CD4-positive, alpha-beta memory T cell (primary cell): Measurements from ENCODE around the gene CMTM1. TPM values are rescaled to one million over a fixed set of nuclear protein-coding genes. Genes with fewer than 3 reads are reported as not detected.
"Not testable (repeated sequence)": the region's sequence is repeated elsewhere in the genome, so short reads cannot be mapped to it uniquely, and the experiment has no call there.

Source experiments
- CTCF ChIA-PET: fragments of 350-600 bp; sonication (Branson Sonifier 250); formaldehyde crosslinking; loops from one replicate; lab custom pipeline; 2021; ENCODE audit warnings: inconsistent platforms; ENCODE audit not compliant: partially characterized antibody; lab: Charles Lee
- POLR2A ChIA-PET: fragments of 350-600 bp; sonication (Branson Sonifier 250); formaldehyde crosslinking; loops from one replicate; lab custom pipeline; 2021; ENCODE audit not compliant: partially characterized antibody; lab: Charles Lee
- DNase-seq, 5 donors: peaks; one replicate each; pipeline versions ENCODE4 v3.0.0 to v3.0.0-alpha.2; 2020 to 2022; ENCODE audit warnings: mixed read lengths in 1 of 5
- H3K27ac ChIP-seq: one replicate; pipeline ENCODE4 v1.7.0; 2013; ENCODE audit warnings: low read depth, low read length
- H3K27me3 ChIP-seq: 2 replicates; pipeline ENCODE4 v1.7.0; 2013; ENCODE audit warnings: mild to moderate bottlenecking, low read length, moderate library complexity; ENCODE audit not compliant: insufficient read depth
- H3K36me3 ChIP-seq: 2 replicates; pipeline ENCODE4 v1.7.0; 2013; ENCODE audit warnings: mild to moderate bottlenecking, low read length, moderate library complexity; ENCODE audit not compliant: insufficient read depth
- H3K4me1 ChIP-seq: 2 replicates; pipeline ENCODE4 v1.7.0; 2013; ENCODE audit warnings: mild to moderate bottlenecking, low read length, moderate library complexity; ENCODE audit not compliant: insufficient read depth
- H3K4me3 ChIP-seq, 2 donors: one replicate each; pipeline ENCODE4 v1.7.0; 2013; ENCODE audit warnings: low read length in 2 of 2, mild to moderate bottlenecking in 1 of 2
- H3K9me3 ChIP-seq, 2 donors: one replicate each; pipeline ENCODE4 v1.7.0; 2013; ENCODE audit warnings: low read length in 2 of 2, control low read depth in 1 of 2; ENCODE audit not compliant: control insufficient read depth in 1 of 2
- H3K27ac Mint-ChIP-seq, 7 donors: one replicate each; pipeline ENCODE4 v1.8.0; 2020 to 2021; ENCODE audit warnings: mixed read lengths in 7 of 7, mild to moderate bottlenecking in 6 of 7, inconsistent platforms in 3 of 7, moderate library complexity in 3 of 7
- H3K27me3 Mint-ChIP-seq, 2 donors: one replicate each; pipeline ENCODE4 v1.8.0; 2020 to 2021; ENCODE audit warnings: mixed read lengths in 2 of 2
- H3K36me3 Mint-ChIP-seq, 2 donors: one replicate each; pipeline ENCODE4 v1.8.0; 2020 to 2021; ENCODE audit warnings: mixed read lengths in 2 of 2, inconsistent platforms in 1 of 2, mild to moderate bottlenecking in 1 of 2
- H3K4me1 Mint-ChIP-seq, 4 donors: one replicate each; pipeline ENCODE4 v1.8.0; 2020 to 2021; ENCODE audit warnings: mixed read lengths in 4 of 4, mild to moderate bottlenecking in 1 of 4
- H3K4me3 Mint-ChIP-seq, 8 donors: one replicate each; pipeline ENCODE4 v1.8.0; 2020 to 2021; ENCODE audit warnings: mixed read lengths in 8 of 8, mild to moderate bottlenecking in 7 of 8, moderate library complexity in 6 of 8, inconsistent platforms in 3 of 8
- H3K9me3 Mint-ChIP-seq, 8 donors: one replicate each; pipeline ENCODE4 v1.8.0; 2020 to 2021; ENCODE audit warnings: mixed read lengths in 8 of 8, mild to moderate bottlenecking in 5 of 8, inconsistent platforms in 3 of 8, moderate library complexity in 1 of 8
- intact Hi-C: fragments of 100-400 bp; cut with micrococcal nuclease; formaldehyde crosslinking; loops from one replicate; pipeline ENCODE4 v1.15.1; 2023
- polyA plus RNA-seq, 2 donors: library from polyadenylated mRNA; unstranded; fragments of 300-500 nt; fragmentation: Illumina TruSeq; gene quantifications; one replicate each; pipeline ENCODE4 v1.2.3, GENCODE V29; 2021
- total RNA-seq, 2 experiments: library from RNA; stranded (reverse); gene quantifications; one replicate each; pipeline ENCODE4 v1.2.3, GENCODE V29; 2021

CMTM1 gene
- total and polyA plus RNA-seq, 4 experiments from 2014 or later = 0.80 to 13.4 (median 6.9) TPM

- peaks cover 42% of the 10 kb centered on the region for H3K4me1 ChIP-seq
- CTCF ChIA-PET = interaction anchor here (0.6 to 4.1 kb wide), 48 partner anchors 9 to 260 kb away, joined by 3 to 51 read pairs (median 6); partner anchors contain the start of genes CKLF, CMTM2, CMTM4 and DYNC1LI2
- Mint-ChIP-seq H3K27me3 (peaks cover 0 to 4% of the 10 kb centered on the region in 2 donors), H3K27ac (peak overlapping the region; percentile 10 to 83 (median 61)), H3K4me1 (peaks cover 14 to 41% (median 29%) of the 10 kb centered on the region in 4 donors), H3K4me3 (peak overlapping the region in 5 of 8 donors; percentile 36 to 77 (median 36)), H3K9me3 (peaks cover 0 to 4% (median 0%) of the 10 kb centered on the region in 8 donors), H3K36me3 (peaks cover 13 to 38% of the 10 kb centered on the region in 2 donors)
- DNase-seq = peak; percentile 76 to 80 (median 76)
- intact Hi-C loops = loop anchor here (1.0 to 5.0 kb wide), 4 partner anchors 43 to 260 kb away; partner anchors contain the start of gene CMTM4
- peak overlapping the region; percentile 48 for H3K27ac ChIP-seq
- H3K4me3 ChIP-seq = no peak overlapping the region
- no peaks in the 10 kb centered on the region for H3K27me3 ChIP-seq
- no peaks in the 10 kb centered on the region for H3K9me3 ChIP-seq
- peaks cover 46% of the 10 kb centered on the region for H3K36me3 ChIP-seq
- POLR2A ChIA-PET = interaction anchor here (0.6 to 2.1 kb wide), 8 partner anchors 9 to 259 kb away, joined by 3 to 14 read pairs (median 4); partner anchors contain the start of gene CKLF
These were observed 42.3 kb downstream of the CMTM1 start for GRCh38 chr16:66608241-66609138.

- peaks cover 48% of the 10 kb centered on the region for H3K36me3 ChIP-seq
- peak overlapping the region in 2 of 7 donors; percentile 22 to 68 for H3K27ac Mint-ChIP-seq
- ChIA-PET CTCF (interaction anchor here (0.6 to 4.1 kb wide), 49 partner anchors 9 to 259 kb away, joined by 3 to 51 read pairs (median 6); partner anchors contain the start of genes CKLF, CMTM2, CMTM4 and DYNC1LI2), POLR2A (interaction anchor here (0.6 to 2.1 kb wide), 6 partner anchors 10 to 259 kb away, joined by 3 to 14 read pairs (median 6); partner anchors contain the start of gene CKLF)
- DNase-seq = no peak
- no peaks in the 10 kb centered on the region for H3K27me3 ChIP-seq
- H3K9me3 ChIP-seq = no peaks in the 10 kb centered on the region
- peaks cover 37% of the 10 kb centered on the region for H3K4me1 ChIP-seq
- H3K4me3 Mint-ChIP-seq = no peak overlapping the region
- H3K27ac ChIP-seq = peak overlapping the region; percentile 48
- H3K4me1 Mint-ChIP-seq = peaks cover 9 to 34% (median 23%) of the 10 kb centered on the region in 4 donors
- H3K9me3 Mint-ChIP-seq = no peaks in the 10 kb centered on the region
- no peaks in the 10 kb centered on the region for H3K27me3 Mint-ChIP-seq
- H3K4me3 ChIP-seq = no peak overlapping the region
- peaks cover 13 to 33% of the 10 kb centered on the region in 2 donors for H3K36me3 Mint-ChIP-seq
- intact Hi-C loops = loop anchor here (5.0 kb wide), 1 partner anchor 88 kb away; the partner anchor contains the start of gene CMTM4
These were observed 42.9 kb downstream of the CMTM1 start for GRCh38 chr16:66609139-66609510.

- Histone ChIP-seq H3K27me3 (no peaks in the 10 kb centered on the region), H3K9me3 (no peaks in the 10 kb centered on the region), H3K4me3 (no peak overlapping the region), H3K27ac (no peak overlapping the region), H3K36me3 (peaks cover 48% of the 10 kb centered on the region), H3K4me1 (peaks cover 37% of the 10 kb centered on the region)
- no peak for DNase-seq
- H3K36me3 Mint-ChIP-seq = peaks cover 13 to 33% of the 10 kb centered on the region in 2 donors
- intact Hi-C loops = no loop called here
- POLR2A ChIA-PET = no interaction called here
- no peaks in the 10 kb centered on the region for H3K27me3 Mint-ChIP-seq
- peak overlapping the region in 1 of 7 donors; percentile 59 for H3K27ac Mint-ChIP-seq
- H3K4me3 Mint-ChIP-seq = no peak overlapping the region
- H3K4me1 Mint-ChIP-seq = peaks cover 9 to 34% (median 22%) of the 10 kb centered on the region in 4 donors
- no peaks in the 10 kb centered on the region for H3K9me3 Mint-ChIP-seq
- CTCF ChIA-PET = interaction anchor here (0.8 to 4.1 kb wide), 9 partner anchors 36 to 220 kb away, joined by 3 to 51 read pairs (median 7); partner anchors contain the start of gene CKLF
These were observed 44.0 kb downstream of the CMTM1 start for GRCh38 chr16:66610111-66610820.

- intact Hi-C loops = not testable (repeated sequence)
These were observed 45.7 kb downstream of the CMTM1 start for GRCh38 chr16:66611911-66612310.

GRCh38 chr16:66612422-66612821 lies 46.2 kb downstream of the CMTM1 start:
- peaks cover 48% of the 10 kb centered on the region for H3K36me3 ChIP-seq

More at GRCh38 chr16:66611911-66612310, 45.7 kb downstream of the CMTM1 start:
- Mint-ChIP-seq H3K36me3 (peaks cover 13 to 34% of the 10 kb centered on the region in 2 donors), H3K4me1 (peaks cover 3 to 21% (median 12%) of the 10 kb centered on the region in 4 donors)
- H3K4me3 ChIP-seq, POLR2A ChIA-PET, H3K4me3 Mint-ChIP-seq, H3K9me3 Mint-ChIP-seq, H3K27ac Mint-ChIP-seq, CTCF ChIA-PET, DNase-seq, H3K27ac ChIP-seq, H3K9me3 ChIP-seq, H3K27me3 ChIP-seq, H3K27me3 Mint-ChIP-seq: not testable (repeated sequence)
- Histone ChIP-seq H3K4me1 (peaks cover 24% of the 10 kb centered on the region), H3K36me3 (peaks cover 48% of the 10 kb centered on the region)

GRCh38 chr16:66614161-66614802 lies 48.0 kb downstream of the CMTM1 start:
- no peaks in the 10 kb centered on the region for H3K4me1 Mint-ChIP-seq
- H3K27me3 Mint-ChIP-seq = no peaks in the 10 kb centered on the region
- H3K9me3 Mint-ChIP-seq = no peaks in the 10 kb centered on the region
- H3K36me3 ChIP-seq = peaks cover 42% of the 10 kb centered on the region
- H3K4me3 Mint-ChIP-seq = no peak overlapping the region
- no peak overlapping the region for H3K4me3 ChIP-seq
- peaks cover 13 to 29% of the 10 kb centered on the region in 2 donors for H3K36me3 Mint-ChIP-seq
- H3K27ac ChIP-seq = no peak overlapping the region
- no peak for DNase-seq
- intact Hi-C loops = no loop called here
- no peaks in the 10 kb centered on the region for H3K9me3 ChIP-seq
- ChIA-PET CTCF (interaction anchor here (1.3 kb wide), 1 partner anchor 37 kb away, joined by 4 read pairs; no protein-coding TSS in a partner anchor), POLR2A (no interaction called here)
- H3K27me3 ChIP-seq = no peaks in the 10 kb centered on the region
- H3K4me1 ChIP-seq = no peaks in the 10 kb centered on the region
- H3K27ac Mint-ChIP-seq = no peak overlapping the region

More at GRCh38 chr16:66612422-66612821, 46.2 kb downstream of the CMTM1 start:
- Mint-ChIP-seq H3K9me3 (no peaks in the 10 kb centered on the region), H3K27ac (peak overlapping the region in 1 of 7 donors; percentile 75), H3K27me3 (no peaks in the 10 kb centered on the region), H3K4me1 (peaks cover 3 to 16% (median 9%) of the 10 kb centered on the region in 4 donors), H3K4me3 (no peak overlapping the region), H3K36me3 (peaks cover 13 to 34% of the 10 kb centered on the region in 2 donors)
- Histone ChIP-seq H3K27me3 (no peaks in the 10 kb centered on the region), H3K4me1 (peaks cover 18% of the 10 kb centered on the region), H3K4me3 (no peak overlapping the region), H3K27ac (no peak overlapping the region), H3K9me3 (no peaks in the 10 kb centered on the region)
- DNase-seq = no peak
- POLR2A ChIA-PET = no interaction called here
- intact Hi-C loops = no loop called here
- CTCF ChIA-PET = interaction anchor here (1.4 kb wide), 1 partner anchor 22 kb away, joined by 3 read pairs; no protein-coding TSS in a partner anchor
